Lower leg skin (tissue), 4 donors: ENCODE data around the gene LRP1B. TPM values are rescaled to one million over a fixed set of nuclear protein-coding genes. Genes with fewer than 3 reads are reported as not detected.

Source experiments
- DNase-seq, 2 donors: peaks; one replicate each; pipeline ENCODE4 v3.0.0-alpha.2; 2019; ENCODE audit warnings: low spot score in 2 of 2
- H3K4me3 ChIP-seq: fragments of 200-600 bp; sonication (generic); 2 replicates; pipeline ENCODE4 v1.5.1; 2017; ENCODE audit warnings: mild to moderate bottlenecking, low read depth; ENCODE audit not compliant: poor library complexity, severe bottlenecking
- CTCF ChIP-seq, 3 donors: fragments of 450-650 bp; IDR thresholded peaks; one replicate each; pipeline ENCODE4 v1.5.1; 2016; ENCODE audit warnings: antibody characterized with exemption in 3 of 3, mild to moderate bottlenecking in 3 of 3, moderate library complexity in 2 of 3
- POLR2A ChIP-seq, 2 donors: fragments of 450-650 bp; IDR thresholded peaks; one replicate each; pipeline ENCODE4 v1.6.1; 2016 to 2017; ENCODE audit warnings: antibody characterized with exemption in 2 of 2, mild to moderate bottlenecking in 1 of 2, moderate library complexity in 1 of 2
- WGBS, 2 donors: methylation state at CpG; one replicate each; pipeline ENCODE4 v1.1.5; 2018; 5-methylcytosine and 5-hydroxymethylcytosine counted together
- intact Hi-C: fragments of 100-400 bp; cut with DNase I; formaldehyde crosslinking; loops from one replicate; pipeline ENCODE4 v1.15.0; 2023; ENCODE audit warnings: low total_unique reads
- total RNA-seq, 4 donors: library from RNA; depleted of rRNA; stranded (reverse); fragments of >200 nt; gene quantifications; one replicate each; pipeline ENCODE4 v1.1.0, GENCODE V29; 2016

The LRP1B gene
- total RNA-seq, 4 donors from 2014 or later: 0.80 to 1.6 (median 1.0) TPM

GRCh38 chr2:141887363-141887762, 243.5 kb downstream of the LRP1B start:
- intact Hi-C loops: no loop called here
- 76 to 80% methylated on average over 3 of the region's 3 CpGs for WGBS, 2 donors

GRCh38 chr2:141878016-141878415, 252.8 kb downstream of the LRP1B start:
- no peak for TF ChIP-seq POLR2A (IDR thresholded peaks at IDR 0.05)
- no peak for TF ChIP-seq CTCF (IDR thresholded peaks at IDR 0.05)
- WGBS, 2 donors: 65 to 83% methylated on average over 1 of the region's 1 CpG
- DNase-seq: no peak
- H3K4me3 ChIP-seq: no peak overlapping the region
- intact Hi-C loops: no loop called here

More at GRCh38 chr2:141887363-141887762, 243.5 kb downstream of the LRP1B start:
- H3K4me3 ChIP-seq: no peak overlapping the region
- TF ChIP-seq CTCF (IDR thresholded peaks at IDR 0.05): no peak
- TF ChIP-seq POLR2A (IDR thresholded peaks at IDR 0.05): no peak
- DNase-seq: no peak

DNA sequence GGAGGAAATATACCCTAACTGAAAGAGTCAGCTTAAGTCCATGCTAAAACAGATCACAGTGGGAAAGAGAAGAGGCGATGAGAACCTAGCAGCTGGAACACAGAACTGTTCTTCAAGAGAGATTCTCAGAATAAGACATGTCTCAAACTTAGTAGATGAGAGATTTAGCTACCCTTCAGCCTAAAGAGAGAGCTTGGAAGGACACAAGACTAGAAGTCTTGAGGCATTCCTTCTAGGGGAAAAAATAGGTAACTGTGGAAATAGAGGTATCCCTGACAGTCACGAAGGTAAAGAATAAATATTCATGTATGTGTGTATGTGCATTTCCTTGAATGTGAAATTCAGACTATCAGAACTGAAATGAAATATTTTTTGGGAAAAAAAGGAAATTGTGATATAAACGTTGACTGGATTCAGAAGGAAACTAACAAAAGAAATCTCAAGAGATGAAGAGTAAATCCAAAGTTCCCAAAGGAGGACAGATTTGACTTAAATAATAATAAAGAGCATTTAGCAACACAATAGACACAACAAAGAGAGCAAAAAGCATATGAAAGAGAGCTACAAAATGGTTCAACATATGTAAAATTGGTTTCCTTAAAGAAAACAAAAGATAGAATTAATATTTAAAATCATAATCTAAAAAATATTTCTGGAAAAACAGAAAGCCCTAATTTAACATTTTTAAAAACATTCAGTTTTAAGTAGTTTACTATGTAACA, 258.7 kb downstream of the LRP1B start:
- H3K4me3 ChIP-seq: no peak overlapping the region
- DNase-seq: no peak
- 71 to 74% methylated on average over 3 of the region's 3 CpGs for WGBS, 2 donors
- TF ChIP-seq CTCF (IDR thresholded peaks at IDR 0.05) (no peak), POLR2A (IDR thresholded peaks at IDR 0.05) (no peak)
- intact Hi-C loops: no loop called here

DNA sequence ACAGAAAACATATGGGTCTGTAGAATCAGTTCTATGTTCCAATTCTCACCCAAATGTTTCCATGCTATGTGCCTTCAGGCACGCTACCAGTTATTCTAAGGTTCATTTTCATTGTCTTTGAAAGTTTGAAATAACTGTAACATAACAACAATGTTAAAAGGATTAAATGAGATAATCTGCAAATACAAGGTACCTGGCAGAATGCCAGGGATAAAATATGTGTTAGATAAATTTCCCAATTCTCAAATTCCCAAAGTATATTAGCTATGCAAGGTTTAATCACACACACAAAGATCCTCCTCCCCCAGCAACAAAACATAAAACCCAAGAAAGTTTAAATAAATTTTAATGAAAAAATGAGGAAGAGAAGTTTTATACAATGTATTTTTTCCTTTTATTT, 261.2 kb downstream of the LRP1B start:
- no peak overlapping the region for H3K4me3 ChIP-seq
- intact Hi-C loops: no loop called here
- no peak for TF ChIP-seq POLR2A (IDR thresholded peaks at IDR 0.05)
- TF ChIP-seq CTCF (IDR thresholded peaks at IDR 0.05): no peak
- 95 to 96% methylated on average over 1 of the region's 1 CpG for WGBS, 2 donors
- DNase-seq: no peak

DNA sequence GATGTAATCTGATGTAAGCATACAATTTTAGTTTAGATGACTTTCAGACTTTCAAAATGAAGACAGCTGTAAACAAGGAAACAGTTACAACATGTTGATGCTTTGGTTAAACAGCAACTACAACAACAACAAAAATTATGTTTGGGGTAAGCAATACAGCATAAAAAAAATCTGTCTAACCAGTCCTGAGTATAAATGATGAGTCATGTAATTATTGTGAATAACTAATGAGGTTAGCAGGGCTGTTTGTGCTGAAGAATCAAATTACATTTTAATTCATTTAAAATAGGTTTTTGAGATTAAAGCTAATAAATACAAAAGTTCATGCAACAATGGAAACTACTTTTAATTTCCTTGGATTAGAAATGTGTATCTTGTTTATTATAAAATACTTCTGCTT, 266.9 kb downstream of the LRP1B start:
- no peak for TF ChIP-seq POLR2A (IDR thresholded peaks at IDR 0.05)
- no peak for TF ChIP-seq CTCF (IDR thresholded peaks at IDR 0.05)
- intact Hi-C loops: no loop called here
- H3K4me3 ChIP-seq: no peak overlapping the region
- no peak for DNase-seq
